Breast epithelium (tissue), 4 donors: ENCODE measurements around the gene ANXA2. TPM values are rescaled to one million over a fixed set of nuclear protein-coding genes. Genes with fewer than 3 reads are reported as not detected.

ENCODE experiments used
- DNase-seq, 2 donors: peaks; one replicate each; pipeline ENCODE4 v3.0.0-alpha.2; 2019; ENCODE audit warnings: low spot score in 2 of 2
- H3K27ac ChIP-seq, 2 donors: fragments of 200-600 bp; sonication (generic) in 1 of 2; one replicate each; pipeline ENCODE4 v1.5.1; 2016 to 2019; ENCODE audit warnings: mild to moderate bottlenecking in 1 of 2
- H3K27me3 ChIP-seq, 2 donors: fragments of 200-600 bp; sonication (generic) in 1 of 2; one replicate each; pipeline versions ENCODE4 v1.5.1 to v1.6.0; 2017 to 2019; ENCODE audit warnings: control low read depth in 1 of 2, mild to moderate bottlenecking in 1 of 2
- H3K36me3 ChIP-seq: fragments of 200-600 bp; one replicate; pipeline ENCODE4 v1.5.1; 2019
- H3K4me1 ChIP-seq, 2 donors: fragments of 200-600 bp; sonication (generic); one replicate each; pipeline ENCODE4 v1.5.1; 2016 to 2019; ENCODE audit warnings: control low read depth in 1 of 2
- H3K4me3 ChIP-seq, 3 donors: fragments of 200-600 bp; sonication (generic); 1 replicate in 2 of 3; 2 replicates in 1 of 3; pipeline ENCODE4 v1.5.1; 2016 to 2019; ENCODE audit warnings: mild to moderate bottlenecking in 3 of 3, moderate library complexity in 2 of 3
- H3K9me3 ChIP-seq, 2 donors: fragments of 200-600 bp; sonication (generic) in 1 of 2; one replicate each; pipeline ENCODE4 v1.5.1; 2016 to 2019; ENCODE audit warnings: control low read depth in 1 of 2
- POLR2A ChIP-seq: fragments of 450-650 bp; IDR thresholded peaks from one replicate; pipeline ENCODE4 v1.6.1; 2016; ENCODE audit warnings: antibody characterized with exemption, mild to moderate bottlenecking, moderate library complexity
- POLR2AphosphoS5 ChIP-seq, 3 donors: sonication (generic); formaldehyde crosslinking; IDR thresholded peaks; one replicate each; pipeline ENCODE4 v1.6.1; 2017; ENCODE audit warnings: antibody characterized with exemption in 3 of 3
- intact Hi-C: fragments of 100-400 bp; cut with DNase I; formaldehyde crosslinking; loops from one replicate; pipeline ENCODE4 v1.15.1; 2023; ENCODE audit warnings: low total_unique reads
- total RNA-seq, 3 donors: library from RNA; depleted of rRNA; stranded (reverse); fragments of >200 nt; gene quantifications; one replicate each; pipeline ENCODE4 v1.1.0, GENCODE V29; 2016
- TF ChIP-seq, protein P1 (sequence below), 3 donors: fragments of 450-650 bp; IDR thresholded peaks; one replicate each; pipeline ENCODE4 v1.5.1; 2016 to 2017; ENCODE audit warnings: antibody characterized with exemption in 3 of 3, mild to moderate bottlenecking in 3 of 3, moderate library complexity in 3 of 3

The ANXA2 gene
- total RNA-seq, 3 donors from 2014 or later = 875 to 1,598 (median 923) TPM

DNA sequence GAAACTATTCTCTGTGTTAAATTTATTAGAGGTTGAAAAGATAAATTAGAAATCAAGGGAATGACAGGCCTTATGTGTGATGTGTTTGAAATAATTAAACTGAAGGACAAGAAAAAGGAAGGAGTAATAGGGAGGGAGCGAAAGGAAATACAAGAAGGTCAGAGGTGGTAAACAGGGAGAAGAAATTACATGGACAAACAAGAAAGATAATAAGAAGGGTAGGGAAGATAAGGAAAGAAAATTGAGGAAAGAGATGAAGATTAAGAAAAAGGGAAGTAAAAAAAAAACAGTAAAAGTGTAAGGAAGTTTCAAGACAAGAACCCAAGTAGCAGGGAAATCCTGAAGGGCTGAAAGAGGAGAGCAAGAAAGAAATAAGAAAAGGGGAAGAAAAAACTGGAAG, 26.2 kb upstream of the ANXA2 start:
- Histone ChIP-seq H3K4me1 (peaks cover 0 to 2% of the 10 kb centered on the region in 2 donors), H3K36me3 (no peaks in the 10 kb centered on the region), H3K4me3 (no peak overlapping the region), H3K27me3 (no peaks in the 10 kb centered on the region), H3K27ac (peak overlapping the region; percentile 46 to 76), H3K9me3 (no peaks in the 10 kb centered on the region)
- intact Hi-C loops = no loop called here
- TF ChIP-seq POLR2A (no peak), POLR2AphosphoS5 (IDR thresholded peaks at IDR 0.05) (no peak)
- TF ChIP-seq, protein P1, sequence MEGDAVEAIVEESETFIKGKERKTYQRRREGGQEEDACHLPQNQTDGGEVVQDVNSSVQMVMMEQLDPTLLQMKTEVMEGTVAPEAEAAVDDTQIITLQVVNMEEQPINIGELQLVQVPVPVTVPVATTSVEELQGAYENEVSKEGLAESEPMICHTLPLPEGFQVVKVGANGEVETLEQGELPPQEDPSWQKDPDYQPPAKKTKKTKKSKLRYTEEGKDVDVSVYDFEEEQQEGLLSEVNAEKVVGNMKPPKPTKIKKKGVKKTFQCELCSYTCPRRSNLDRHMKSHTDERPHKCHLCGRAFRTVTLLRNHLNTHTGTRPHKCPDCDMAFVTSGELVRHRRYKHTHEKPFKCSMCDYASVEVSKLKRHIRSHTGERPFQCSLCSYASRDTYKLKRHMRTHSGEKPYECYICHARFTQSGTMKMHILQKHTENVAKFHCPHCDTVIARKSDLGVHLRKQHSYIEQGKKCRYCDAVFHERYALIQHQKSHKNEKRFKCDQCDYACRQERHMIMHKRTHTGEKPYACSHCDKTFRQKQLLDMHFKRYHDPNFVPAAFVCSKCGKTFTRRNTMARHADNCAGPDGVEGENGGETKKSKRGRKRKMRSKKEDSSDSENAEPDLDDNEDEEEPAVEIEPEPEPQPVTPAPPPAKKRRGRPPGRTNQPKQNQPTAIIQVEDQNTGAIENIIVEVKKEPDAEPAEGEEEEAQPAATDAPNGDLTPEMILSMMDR (IDR thresholded peaks at IDR 0.05) = no peak
- DNase-seq = no peak

DNA sequence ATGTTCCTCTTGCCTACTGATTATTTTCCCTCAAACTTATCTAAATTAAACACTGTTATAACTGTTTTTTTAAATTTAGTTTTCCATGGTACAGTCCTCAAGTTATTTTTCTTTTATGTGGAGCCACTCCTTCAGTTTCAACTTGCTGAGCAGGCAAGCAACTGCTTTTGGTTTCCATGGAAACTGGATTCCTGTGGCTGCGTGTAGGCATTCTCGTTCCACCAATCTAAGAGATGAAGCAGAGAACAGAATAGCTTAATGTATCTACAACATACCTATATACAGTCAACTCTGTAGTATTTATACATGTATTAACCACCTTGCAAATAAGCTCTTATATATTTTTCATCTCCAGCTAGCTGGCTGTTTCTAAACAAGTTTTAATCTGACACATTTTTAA, 25.8 kb upstream of the ANXA2 start:
- DNase-seq = peak in 1 of 2 donors; percentile 57
- Histone ChIP-seq H3K36me3 (no peaks in the 10 kb centered on the region), H3K4me1 (peaks cover 0 to 2% of the 10 kb centered on the region in 2 donors), H3K9me3 (no peaks in the 10 kb centered on the region), H3K4me3 (no peak overlapping the region), H3K27ac (peak overlapping the region; percentile 46 to 76), H3K27me3 (no peaks in the 10 kb centered on the region)
- intact Hi-C loops = no loop called here
- TF ChIP-seq, protein P1 (IDR thresholded peaks at IDR 0.05) = no peak
- TF ChIP-seq POLR2AphosphoS5 (IDR thresholded peaks at IDR 0.05) (no peak), POLR2A (no peak)

DNA sequence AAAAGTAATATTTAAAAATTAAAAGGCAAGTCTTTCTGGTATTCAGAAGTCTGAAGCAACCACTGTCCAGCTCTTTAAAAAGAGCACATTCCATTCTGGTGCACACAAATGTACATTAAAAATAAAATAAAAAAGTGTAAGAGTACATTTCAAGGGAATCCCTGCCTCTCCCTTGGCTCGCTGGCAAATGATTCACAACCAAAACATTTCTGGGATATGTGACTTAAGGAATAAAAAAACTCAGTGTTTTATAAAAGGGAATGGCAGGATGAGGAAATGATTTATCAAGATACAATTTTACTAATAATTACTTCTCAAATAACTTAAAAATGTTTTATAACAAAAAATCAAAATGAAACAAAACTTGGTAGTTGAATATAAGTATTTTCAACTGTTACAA, 23.8 kb upstream of the ANXA2 start:
- H3K4me3 ChIP-seq = no peak overlapping the region
- H3K27ac ChIP-seq = no peak overlapping the region
- TF ChIP-seq POLR2A (no peak), POLR2AphosphoS5 (IDR thresholded peaks at IDR 0.05) (no peak)
- TF ChIP-seq, protein P1 (IDR thresholded peaks at IDR 0.05) = no peak
- H3K4me1 ChIP-seq = peaks cover 0 to 2% of the 10 kb centered on the region in 2 donors
- no peaks in the 10 kb centered on the region for H3K9me3 ChIP-seq
- intact Hi-C loops = no loop called here
- no peaks in the 10 kb centered on the region for H3K36me3 ChIP-seq
- no peaks in the 10 kb centered on the region for H3K27me3 ChIP-seq
- no peak for DNase-seq

DNA sequence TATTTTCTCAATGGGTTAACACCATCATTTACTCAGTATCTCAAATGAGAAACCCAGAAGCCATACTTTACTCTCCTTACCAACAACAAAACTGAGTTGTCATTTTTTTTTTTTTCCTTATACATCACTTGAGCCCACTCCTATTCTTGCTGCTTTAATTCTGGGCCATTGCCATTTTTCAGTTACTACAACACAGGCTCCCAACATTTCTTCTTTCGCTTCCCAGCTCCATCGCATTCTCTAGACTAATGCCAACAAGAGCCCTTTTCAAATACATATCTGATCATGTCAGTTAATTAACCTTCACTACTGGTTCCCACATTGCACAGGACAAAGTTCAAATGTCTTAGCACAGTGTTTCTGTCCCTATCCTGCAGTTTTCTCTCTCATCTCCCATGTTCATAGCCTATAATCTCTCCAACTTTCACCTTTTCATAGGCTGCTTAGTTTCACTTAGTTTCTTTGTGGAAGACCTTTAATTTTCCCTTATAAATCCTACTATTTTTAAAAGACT, 22.5 kb upstream of the ANXA2 start:
- no peaks in the 10 kb centered on the region for H3K36me3 ChIP-seq
- TF ChIP-seq POLR2A (no peak), POLR2AphosphoS5 (IDR thresholded peaks at IDR 0.05) (no peak)
- TF ChIP-seq, protein P1 (IDR thresholded peaks at IDR 0.05) = no peak
- DNase-seq = no peak
- H3K9me3 ChIP-seq = no peaks in the 10 kb centered on the region
- H3K27me3 ChIP-seq = no peaks in the 10 kb centered on the region
- no peak overlapping the region for H3K4me3 ChIP-seq
- peaks cover 0 to 2% of the 10 kb centered on the region in 2 donors for H3K4me1 ChIP-seq
- intact Hi-C loops = no loop called here
- H3K27ac ChIP-seq = no peak overlapping the region

DNA sequence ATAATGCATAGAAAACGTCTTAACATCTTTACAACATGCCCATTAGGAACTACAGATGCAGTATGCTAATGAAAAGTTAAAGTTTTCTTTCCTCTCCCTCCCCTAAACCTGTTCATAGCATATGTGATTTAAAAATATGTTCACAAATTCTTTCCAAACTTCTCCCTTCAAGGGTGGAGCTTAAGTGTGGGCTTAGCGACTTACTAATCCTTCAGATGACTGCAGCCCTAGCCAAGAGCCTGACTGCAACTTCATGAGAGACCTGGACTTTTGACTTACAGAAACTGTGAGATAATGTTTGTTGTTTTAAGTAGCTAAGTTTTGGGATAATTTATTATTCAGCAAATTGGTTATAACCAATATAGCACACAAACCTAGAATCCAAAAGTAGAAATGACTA, 22.0 kb upstream of the ANXA2 start:
- intact Hi-C loops = no loop called here
- Histone ChIP-seq H3K36me3 (no peaks in the 10 kb centered on the region), H3K4me3 (no peak overlapping the region), H3K27ac (no peak overlapping the region), H3K27me3 (no peaks in the 10 kb centered on the region), H3K4me1 (peaks cover 0 to 2% of the 10 kb centered on the region in 2 donors), H3K9me3 (no peaks in the 10 kb centered on the region)
- TF ChIP-seq POLR2AphosphoS5 (IDR thresholded peaks at IDR 0.05) = no peak
- TF ChIP-seq, protein P1 (IDR thresholded peaks at IDR 0.05) = no peak
- TF ChIP-seq POLR2A = no peak
- DNase-seq = no peak
